B cell (primary cell): ENCODE data around the gene HOXB4. TPM values are rescaled to one million over a fixed set of nuclear protein-coding genes. Genes with fewer than 3 reads are reported as not detected.

Experiments used
- ATAC-seq: fragments of 200-7000 bp; cut with Tn5 transposase; one replicate; pipeline ENCODE4 v1.10.0; 2021; ENCODE audit warnings: low read depth, mild to moderate bottlenecking, moderate number of reproducible peaks, moderate library complexity
- CTCF ChIA-PET: fragments of 350-600 bp; sonication (Branson Sonifier 250); formaldehyde crosslinking; loops from one replicate; lab custom pipeline; 2021; ENCODE audit warnings: antibody characterized with exemption, inconsistent platforms; lab: Charles Lee
- POLR2A ChIA-PET: fragments of 350-600 bp; sonication (Branson Sonifier 250); formaldehyde crosslinking; loops from one replicate; lab custom pipeline; 2021; ENCODE audit warnings: antibody characterized with exemption; lab: Charles Lee
- DNase-seq: peaks from one replicate; pipeline ENCODE4 v3.0.0; 2013
- H2AFZ ChIP-seq: 2 replicates; pipeline ENCODE4 v1.6.1; 2012; ENCODE audit warnings: mild to moderate bottlenecking, low read depth, low read length; ENCODE audit not compliant: insufficient read depth, poor library complexity, severe bottlenecking
- H3K27ac ChIP-seq, 2 donors: 1 replicate in 1 of 2; 2 replicates in 1 of 2; pipeline ENCODE4 v1.5.1; 2012 to 2013; ENCODE audit warnings: low read length in 2 of 2, mild to moderate bottlenecking in 2 of 2, moderate library complexity in 1 of 2
- H3K27me3 ChIP-seq, 4 experiments: fragments of 200-600 bp in 1 of 4; sonication (generic) in 1 of 4; replicated peaks in 1 of 4; 1 replicate in 2 of 4; 2 replicates in 2 of 4; pipeline versions ENCODE4 v1.6.1 to v1.7.0; 2013 to 2016; ENCODE audit warnings: low read length in 3 of 4, mild to moderate bottlenecking in 2 of 4, mixed read lengths in 1 of 4, moderate library complexity in 1 of 4; ENCODE audit not compliant: insufficient read depth in 4 of 4, control insufficient read depth in 3 of 4; ENCODE audit errors: control extremely low read depth in 1 of 4
- H3K36me3 ChIP-seq, 2 experiments: replicated peaks in 1 of 2; 1 replicate in 1 of 2; 2 replicates in 1 of 2; pipeline versions ENCODE4 v1.6.1 to v1.7.1; 2013; ENCODE audit warnings: low read length in 1 of 2; ENCODE audit not compliant: insufficient read depth in 2 of 2, control insufficient read depth in 1 of 2; ENCODE audit errors: control extremely low read depth in 1 of 2, extremely low read depth in 1 of 2
- H3K4me1 ChIP-seq, 2 donors: fragments of 200-600 bp in 1 of 2; sonication (generic) in 1 of 2; 1 replicate in 1 of 2; 2 replicates in 1 of 2; pipeline versions ENCODE4 v1.5.1 to v1.6.1; 2013 to 2017; ENCODE audit warnings: low read length in 2 of 2; ENCODE audit not compliant: control insufficient read depth in 2 of 2, insufficient read depth in 2 of 2
- H3K4me2 ChIP-seq: replicated peaks from 2 replicates; pipeline ENCODE3; 2012; ENCODE audit warnings: mild to moderate bottlenecking, low read depth, low read length; ENCODE audit not compliant: poor library complexity, severe bottlenecking
- H3K4me3 ChIP-seq, 5 experiments: fragments of 200-600 bp in 1 of 5; sonication (generic) in 1 of 5; 1 replicate in 3 of 5; 2 replicates in 2 of 5; pipeline versions ENCODE4 v1.5.1 to v1.7.0; 2011 to 2016; ENCODE audit warnings: low read length in 4 of 5, mild to moderate bottlenecking in 4 of 5, low read depth in 2 of 5, control low read depth in 1 of 5, moderate library complexity in 1 of 5; ENCODE audit not compliant: insufficient read depth in 1 of 5; ENCODE audit errors: control extremely low read depth in 1 of 5, extremely low read depth in 1 of 5
- H3K79me2 ChIP-seq: fragments of 200-600 bp; sonication (generic); one replicate; pipeline ENCODE4 v1.6.0; 2016; ENCODE audit warnings: low read length; ENCODE audit not compliant: control insufficient read depth, insufficient read depth
- H3K9ac ChIP-seq: fragments of 200-600 bp; sonication (generic); 2 replicates; pipeline ENCODE4 v1.6.1; 2017; ENCODE audit warnings: mild to moderate bottlenecking, low read length, moderate library complexity
- H3K9me3 ChIP-seq, 3 donors: one replicate each; pipeline versions ENCODE4 v1.6.1 to v1.7.1; 2013; ENCODE audit warnings: low read length in 2 of 3; ENCODE audit not compliant: control insufficient read depth in 2 of 3, insufficient read depth in 1 of 3; ENCODE audit errors: control extremely low read depth in 1 of 3
- H4K20me1 ChIP-seq: 2 replicates; pipeline ENCODE4 v1.6.0; 2012; ENCODE audit warnings: mild to moderate bottlenecking, low read length; ENCODE audit not compliant: insufficient read depth, control insufficient read depth, poor library complexity, severe bottlenecking
- H3K27ac Mint-ChIP-seq: one replicate; pipeline ENCODE4 v1.8.0; 2021; ENCODE audit warnings: mixed read lengths
- H3K27me3 Mint-ChIP-seq: one replicate; pipeline ENCODE4 v1.8.0; 2021; ENCODE audit warnings: mixed read lengths
- H3K4me1 Mint-ChIP-seq: one replicate; pipeline ENCODE4 v1.8.0; 2021; ENCODE audit warnings: mixed read lengths
- H3K4me3 Mint-ChIP-seq: one replicate; pipeline ENCODE4 v1.8.0; 2021; ENCODE audit warnings: mixed read lengths
- H3K9me3 Mint-ChIP-seq: one replicate; pipeline ENCODE4 v1.8.0; 2022; ENCODE audit warnings: mixed read lengths; ENCODE audit not compliant: insufficient read depth
- EZH2 ChIP-seq: IDR thresholded peaks from 2 replicates; pipeline ENCODE4 v1.6.1; 2012; ENCODE audit warnings: borderline replicate concordance, low read depth, mild to moderate bottlenecking, moderate library complexity, low read length; ENCODE audit not compliant: insufficient read depth, poor library complexity, severe bottlenecking
- WGBS: methylation state at CpG from one replicate; pipeline ENCODE4 v1.1.5; 2013; ENCODE audit warnings: missing lambda C conversion rate; ENCODE audit not compliant: insufficient coverage; 5-methylcytosine and 5-hydroxymethylcytosine counted together
- intact Hi-C: fragments of 100-400 bp; cut with micrococcal nuclease; formaldehyde crosslinking; loops from one replicate; pipeline ENCODE4 v1.10.0; 2022
- polyA plus RNA-seq: library from polyadenylated mRNA; depleted of rRNA; stranded (reverse); fragments of >200 nt; gene quantifications from 2 replicates; pipeline ENCODE4 v1.2.3, GENCODE V29; 2012
- total RNA-seq, 2 donors: library from RNA; stranded (reverse); fragments of 120-200 nt in 1 of 2; gene quantifications; 1 replicate in 1 of 2; 2 replicates in 1 of 2; pipeline versions ENCODE4 v1.2.3 to v1.2.4, GENCODE V29; 2013 to 2022
- TF ChIP-seq, protein P1 (sequence below): fragments of 200-600 bp; IDR thresholded peaks from one replicate; pipeline ENCODE4 v1.8.0; 2022; ENCODE audit warnings: antibody characterized with exemption, mild to moderate bottlenecking

HOXB4 gene
- total and polyA plus RNA-seq, 2 donors (not counting 1 experiment from before 2014, with no cell fraction given): 0.85 to 1.7 TPM

DNA sequence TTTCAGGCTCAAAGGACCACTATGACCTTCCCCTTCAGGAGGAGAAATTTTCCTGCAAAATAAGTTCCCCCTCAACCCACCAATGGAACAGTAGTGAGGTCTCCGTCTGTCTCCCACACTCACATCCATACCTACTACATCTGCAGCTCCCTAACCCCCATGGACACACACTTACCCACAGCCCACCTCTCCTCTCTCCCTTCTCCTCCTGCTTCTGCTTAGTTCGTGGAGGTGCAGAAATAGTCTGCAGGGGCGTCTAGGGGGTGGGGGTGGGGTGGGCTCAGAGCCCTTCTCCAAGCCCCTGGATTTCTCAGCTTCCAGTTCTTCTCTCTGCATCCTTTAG lies 8.9 kb downstream of the HOXB4 start:
- H3K27me3 ChIP-seq: peaks cover 0 to 57% (median 25%) of the 10 kb centered on the region in 4 experiments
- 100% methylated on average over 1 of the region's 3 CpGs for WGBS
- H3K4me3 Mint-ChIP-seq: no peak overlapping the region
- H3K36me3 ChIP-seq: no peaks in the 10 kb centered on the region
- peaks cover 23% of the 10 kb centered on the region for H3K27me3 Mint-ChIP-seq
- H3K4me1 Mint-ChIP-seq: peaks cover 9% of the 10 kb centered on the region
- no peaks in the 10 kb centered on the region for H3K79me2 ChIP-seq
- no peak for ATAC-seq
- H4K20me1 ChIP-seq: no peaks in the 10 kb centered on the region
- H3K9ac ChIP-seq: no peak overlapping the region
- H3K4me3 ChIP-seq: no peak overlapping the region
- H3K9me3 Mint-ChIP-seq: no peaks in the 10 kb centered on the region
- ChIA-PET CTCF (interaction anchor here (1.3 kb wide), 1 partner anchor 217 kb away, joined by 3 read pairs; no protein-coding TSS in a partner anchor), POLR2A (no interaction called here)
- H3K27ac Mint-ChIP-seq: no peak overlapping the region
- peaks cover 5 to 8% of the 10 kb centered on the region in 2 donors for H3K4me1 ChIP-seq
- no peak for TF ChIP-seq EZH2
- TF ChIP-seq, protein P1, sequence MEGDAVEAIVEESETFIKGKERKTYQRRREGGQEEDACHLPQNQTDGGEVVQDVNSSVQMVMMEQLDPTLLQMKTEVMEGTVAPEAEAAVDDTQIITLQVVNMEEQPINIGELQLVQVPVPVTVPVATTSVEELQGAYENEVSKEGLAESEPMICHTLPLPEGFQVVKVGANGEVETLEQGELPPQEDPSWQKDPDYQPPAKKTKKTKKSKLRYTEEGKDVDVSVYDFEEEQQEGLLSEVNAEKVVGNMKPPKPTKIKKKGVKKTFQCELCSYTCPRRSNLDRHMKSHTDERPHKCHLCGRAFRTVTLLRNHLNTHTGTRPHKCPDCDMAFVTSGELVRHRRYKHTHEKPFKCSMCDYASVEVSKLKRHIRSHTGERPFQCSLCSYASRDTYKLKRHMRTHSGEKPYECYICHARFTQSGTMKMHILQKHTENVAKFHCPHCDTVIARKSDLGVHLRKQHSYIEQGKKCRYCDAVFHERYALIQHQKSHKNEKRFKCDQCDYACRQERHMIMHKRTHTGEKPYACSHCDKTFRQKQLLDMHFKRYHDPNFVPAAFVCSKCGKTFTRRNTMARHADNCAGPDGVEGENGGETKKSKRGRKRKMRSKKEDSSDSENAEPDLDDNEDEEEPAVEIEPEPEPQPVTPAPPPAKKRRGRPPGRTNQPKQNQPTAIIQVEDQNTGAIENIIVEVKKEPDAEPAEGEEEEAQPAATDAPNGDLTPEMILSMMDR: no peak
- H3K9me3 ChIP-seq: peaks cover 0 to 6% (median 0%) of the 10 kb centered on the region in 3 donors
- H3K4me2 ChIP-seq: peak overlapping the region; percentile 40
- intact Hi-C loops: no loop called here
- no peak for DNase-seq
- H2AFZ ChIP-seq: no peak overlapping the region
- no peak overlapping the region for H3K27ac ChIP-seq

DNA sequence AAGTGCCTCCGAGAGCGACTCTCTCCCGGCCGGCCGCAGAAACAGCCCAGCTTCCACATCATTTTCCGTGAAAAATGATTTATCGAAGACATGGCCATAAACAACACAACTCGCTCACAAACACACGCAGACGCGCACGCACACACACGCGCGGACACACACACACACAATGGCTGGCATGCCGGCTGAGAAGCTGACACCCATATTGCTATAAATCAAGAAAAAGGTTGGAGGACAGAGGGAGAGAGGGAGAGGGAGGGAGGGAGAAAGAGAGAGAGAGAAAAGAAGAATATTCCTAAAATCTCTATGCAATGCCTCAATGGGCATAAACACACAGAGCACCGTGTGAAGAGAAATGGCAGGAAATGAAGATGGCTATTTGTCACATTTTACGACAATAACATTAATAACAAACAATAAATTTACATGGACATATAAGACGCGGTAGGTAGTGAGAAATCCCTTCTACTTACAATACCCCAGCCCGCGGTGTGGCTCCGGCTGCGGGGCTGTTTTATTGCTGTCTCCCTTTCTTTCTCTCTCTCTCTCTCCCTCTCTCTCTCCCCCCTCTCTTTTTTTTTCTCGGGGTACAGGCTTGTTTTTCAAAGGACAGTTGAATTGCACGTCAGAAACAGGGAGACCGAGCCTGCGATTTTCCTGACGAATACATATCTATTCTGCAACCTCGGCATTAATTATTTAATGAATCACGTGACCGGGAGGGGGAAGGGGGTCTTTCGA lies 9.5 kb downstream of the HOXB4 start:
- H3K27me3 Mint-ChIP-seq: peaks cover 23% of the 10 kb centered on the region
- H3K4me3 Mint-ChIP-seq: no peak overlapping the region
- H3K79me2 ChIP-seq: no peaks in the 10 kb centered on the region
- peaks cover 9% of the 10 kb centered on the region for H3K4me1 Mint-ChIP-seq
- no peak overlapping the region for H3K27ac ChIP-seq
- no peak overlapping the region for H3K27ac Mint-ChIP-seq
- peak overlapping the region in 1 of 5 experiments; percentile 36 for H3K4me3 ChIP-seq
- peaks cover 0 to 6% (median 0%) of the 10 kb centered on the region in 3 donors for H3K9me3 ChIP-seq
- H3K4me2 ChIP-seq: peak overlapping the region; percentile 40
- H3K4me1 ChIP-seq: peaks cover 5 to 8% of the 10 kb centered on the region in 2 donors
- ATAC-seq (no peak), DNase-seq (peak; percentile 16)
- intact Hi-C loops: no loop called here
- no peaks in the 10 kb centered on the region for H4K20me1 ChIP-seq
- peak overlapping the region; percentile 37 for H2AFZ ChIP-seq
- 17% methylated on average over 12 of the region's 33 CpGs for WGBS
- H3K9me3 Mint-ChIP-seq: no peaks in the 10 kb centered on the region
- H3K36me3 ChIP-seq: no peaks in the 10 kb centered on the region
- POLR2A ChIA-PET: no interaction called here
- H3K27me3 ChIP-seq: peaks cover 0 to 61% (median 25%) of the 10 kb centered on the region in 4 experiments
- CTCF ChIA-PET: interaction anchor here (1.3 kb wide), 1 partner anchor 217 kb away, joined by 3 read pairs; no protein-coding TSS in a partner anchor
- H3K9ac ChIP-seq: no peak overlapping the region
- no peak for TF ChIP-seq EZH2
- TF ChIP-seq, protein P1: no peak
